Measurements from ENCODE around the gene ANTKMT. TPM values are rescaled to one million over a fixed set of nuclear protein-coding genes. Genes with fewer than 3 reads are reported as not detected.

ANTKMT gene
- total and polyA plus RNA-seq, 12 donors, result 23.3 to 91.1 (median 31.7) TPM

DNA sequence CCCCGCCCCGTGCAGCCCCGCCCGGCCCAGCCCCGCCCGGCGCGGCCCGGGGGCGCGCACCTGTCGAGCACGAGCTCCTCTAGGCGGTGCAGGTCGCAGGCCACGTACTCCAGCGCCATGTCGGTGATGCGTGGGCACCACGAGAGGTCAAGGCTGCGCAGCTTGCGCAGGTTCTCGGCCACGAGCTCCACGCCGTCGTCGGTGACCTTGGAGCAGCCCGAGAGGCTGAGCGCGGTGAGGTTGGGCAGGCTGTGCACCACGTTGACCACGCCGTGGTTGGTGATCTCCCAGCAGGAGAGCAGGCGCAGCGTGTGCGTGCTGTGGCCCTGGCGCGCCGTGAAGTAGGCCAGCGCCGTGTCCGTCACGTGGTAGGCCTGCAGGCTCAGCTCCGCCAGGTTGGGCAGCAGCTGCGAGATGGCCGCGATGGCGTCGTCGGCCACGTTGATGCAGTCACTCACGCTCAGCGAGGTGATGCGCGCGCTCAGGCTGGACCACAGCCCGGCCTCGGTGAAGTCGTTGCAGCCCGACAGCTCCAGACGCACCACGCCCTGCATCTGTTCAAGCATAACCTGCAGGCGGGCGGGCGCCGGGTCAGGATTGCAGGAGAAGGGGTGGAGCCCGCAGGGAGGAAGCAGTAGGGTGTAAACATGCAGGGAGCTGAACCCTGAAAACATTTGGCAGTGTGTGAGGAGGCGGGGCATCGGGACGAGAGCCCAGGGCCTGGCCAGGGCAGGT lies 25.4 kb upstream of the ANTKMT start:
- peak in 2 of 8 donors; percentile 25 to 36 for ATAC-seq
- Histone ChIP-seq H3K27me3 (peaks cover 25 to 93% (median 88%) of the 10 kb centered on the region in 7 donors), H3K4me1 (peaks cover 5 to 26% (median 20%) of the 10 kb centered on the region in 9 donors), H3K36me3 (no peaks in the 10 kb centered on the region), H3K9me3 (no peaks in the 10 kb centered on the region), H3K27ac (no peak overlapping the region), H3K4me3 (peak overlapping the region in 3 of 10 donors; percentile 19 to 44 (median 28))
- intact Hi-C loops (cut with DNase I), result no loop called here
- DNase-seq, result no peak
- WGBS, 2 donors, result 2 to 4% methylated on average over 62 to 71 of the region's 71 CpGs
- TF ChIP-seq CTCF (IDR thresholded peaks at IDR 0.05), result no peak

GRCh38 chr16:698911-699671 lies 21.9 kb upstream of the ANTKMT start:
- ATAC-seq (no peak), DNase-seq (no peak)
- WGBS, 2 donors, result 72 to 74% methylated on average over 19 of the region's 19 CpGs
- intact Hi-C loops (cut with DNase I), result no loop called here
- Histone ChIP-seq H3K4me3 (no peak overlapping the region), H3K9me3 (no peaks in the 10 kb centered on the region), H3K4me1 (peaks cover 3 to 28% (median 16%) of the 10 kb centered on the region in 9 donors), H3K27me3 (peaks cover 43 to 99% (median 98%) of the 10 kb centered on the region in 7 donors), H3K36me3 (no peaks in the 10 kb centered on the region), H3K27ac (no peak overlapping the region)
- no peak for TF ChIP-seq CTCF (IDR thresholded peaks at IDR 0.05)

DNA sequence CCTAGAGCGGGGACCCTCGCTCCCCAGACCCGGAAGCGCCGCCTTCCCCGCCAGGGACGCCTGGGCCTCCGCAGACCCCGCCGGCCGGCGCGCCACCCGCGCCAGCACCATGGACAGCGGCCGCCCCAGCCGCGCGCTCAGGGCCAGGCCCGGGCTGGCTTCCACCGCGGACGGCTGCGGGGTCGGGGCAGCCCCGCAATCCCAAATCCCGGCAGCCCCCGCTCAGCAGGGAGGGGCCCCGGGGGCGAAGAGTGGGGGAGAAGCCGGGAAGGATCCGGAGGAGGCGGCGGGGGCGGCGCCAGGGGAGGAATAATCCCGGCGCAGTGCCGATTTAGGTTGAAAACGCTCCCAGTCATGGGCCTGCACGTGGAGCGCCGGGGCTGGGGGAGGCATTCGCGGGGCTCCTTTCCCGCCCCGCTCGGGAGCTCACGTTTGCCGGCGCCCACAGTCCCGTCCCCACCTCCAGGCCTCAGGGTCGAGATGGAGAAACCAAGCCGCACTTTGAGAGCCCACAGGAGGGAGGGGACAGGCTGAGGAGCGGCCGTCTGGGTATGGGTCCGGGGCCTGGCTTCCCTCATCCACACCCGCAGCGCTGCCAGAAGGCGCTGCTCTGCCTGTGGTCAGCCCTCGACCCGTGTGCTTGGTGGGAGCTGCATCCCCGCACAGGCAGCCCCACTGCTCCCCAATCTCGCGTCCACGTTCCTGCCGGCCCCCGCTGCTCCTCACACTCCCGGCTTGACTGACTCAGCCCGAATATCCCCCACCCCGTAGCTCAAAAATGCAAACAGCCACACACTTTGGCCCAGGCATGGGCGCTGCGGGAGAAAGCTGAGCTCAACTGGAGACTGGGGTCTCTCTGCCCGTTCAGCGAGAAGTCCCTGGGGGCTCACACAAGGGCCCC lies 20.0 kb upstream of the ANTKMT start:
- Histone ChIP-seq H3K9me3 (no peaks in the 10 kb centered on the region), H3K27ac (no peak overlapping the region), H3K27me3 (peaks cover 39 to 98% (median 94%) of the 10 kb centered on the region in 7 donors), H3K4me1 (peaks cover 0 to 13% (median 5%) of the 10 kb centered on the region in 9 donors), H3K36me3 (no peaks in the 10 kb centered on the region), H3K4me3 (no peak overlapping the region)
- intact Hi-C loops (cut with DNase I), result no loop called here
- peak; percentile 53 to 78 (median 70) for ATAC-seq
- DNase-seq, result no peak
- 6 to 7% methylated on average over 71 to 76 of the region's 76 CpGs for WGBS, 2 donors
- no peak for TF ChIP-seq CTCF (IDR thresholded peaks at IDR 0.05)

- 81 to 82% methylated on average over 19 of the region's 19 CpGs for WGBS, 2 donors
- Histone ChIP-seq H3K36me3 (no peaks in the 10 kb centered on the region), H3K27me3 (peaks cover 51 to 98% (median 94%) of the 10 kb centered on the region in 7 donors), H3K9me3 (no peaks in the 10 kb centered on the region), H3K4me3 (no peak overlapping the region), H3K27ac (no peak overlapping the region), H3K4me1 (peaks cover 0 to 17% (median 7%) of the 10 kb centered on the region in 9 donors)
- DNase-seq (no peak), ATAC-seq (no peak)
- TF ChIP-seq CTCF (IDR thresholded peaks at IDR 0.05), result no peak
- intact Hi-C loops (cut with DNase I), result no loop called here
Measured at GRCh38 chr16:702341-702740, 18.6 kb upstream of the ANTKMT start.

Data from heart right ventricle (tissue), 16 donors.